OCI-LY7 (cell line): ENCODE data around the gene ACP4. TPM values are rescaled to one million over a fixed set of nuclear protein-coding genes. Genes with fewer than 3 reads are reported as not detected.
A peak's percentile ranks its signal among the peaks of the same experiment; 100 is the strongest.

Experiments
- BruUV-seq: library from RNA; stranded (reverse); fragments of 400-500 nt; replicated peaks from 2 replicates; lab custom pipeline; 2021; lab: Mats Ljungman, UMichigan
- CTCF ChIA-PET: fragments of 300-600 bp; sonication (Branson Sonifier 250); formaldehyde crosslinking; loops from one replicate; lab custom pipeline; 2022; ENCODE audit warnings: antibody characterized with exemption; ENCODE audit not compliant: unreplicated experiment; lab: Charles Lee
- POLR2A ChIA-PET: fragments of 300-600 bp; sonication (Branson Sonifier 250); formaldehyde crosslinking; loops from one replicate; lab custom pipeline; 2022; ENCODE audit warnings: antibody characterized with exemption; lab: Charles Lee
- DNase-seq: peaks from one replicate; pipeline ENCODE4 v3.0.0-alpha.2; 2015; ENCODE audit warnings: low spot score
- H2AFZ ChIP-seq: fragments of 200-600 bp; sonication (generic), shearing (Covaris generic); 2 replicates; pipeline ENCODE4 v1.6.1; 2014; ENCODE audit warnings: mild to moderate bottlenecking, antibody characterized with exemption, low read length, moderate library complexity
- H3K27ac ChIP-seq: fragments of 200-600 bp; sonication (generic); 2 replicates; pipeline ENCODE4 v1.5.1; 2014; ENCODE audit warnings: mixed run types, low read depth, mild to moderate bottlenecking, moderate library complexity, low read length, inconsistent platforms; ENCODE audit not compliant: poor library complexity, severe bottlenecking
- H3K36me3 ChIP-seq: fragments of 200-600 bp; sonication (generic); 2 replicates; pipeline ENCODE4 v1.6.1; 2014; ENCODE audit warnings: mild to moderate bottlenecking, antibody characterized with exemption, low read length, moderate library complexity, mixed read lengths; ENCODE audit not compliant: insufficient read depth
- H3K4me1 ChIP-seq: fragments of 200-600 bp; sonication (generic); 2 replicates; pipeline ENCODE4 v1.5.1; 2014; ENCODE audit warnings: mild to moderate bottlenecking, low read length; ENCODE audit not compliant: insufficient read depth, poor library complexity, severe bottlenecking
- H3K4me2 ChIP-seq: fragments of 200-600 bp; sonication (generic); 2 replicates; pipeline ENCODE4 v1.6.1; 2014; ENCODE audit warnings: mild to moderate bottlenecking, low read length
- H3K4me3 ChIP-seq: fragments of 200-600 bp; sonication (generic); 2 replicates; pipeline ENCODE4 v1.5.1; 2014; ENCODE audit warnings: mild to moderate bottlenecking, low read depth, low read length; ENCODE audit not compliant: poor library complexity, severe bottlenecking
- H3K79me2 ChIP-seq: fragments of 200-600 bp; sonication (generic); 2 replicates; pipeline ENCODE4 v1.6.1; 2016; ENCODE audit warnings: low read depth, mild to moderate bottlenecking, low read length, moderate library complexity, mixed read lengths; ENCODE audit not compliant: insufficient read depth
- H3K9me2 ChIP-seq: fragments of 200-600 bp; sonication (generic); 2 replicates; pipeline ENCODE4 v1.6.1; 2016; ENCODE audit warnings: mild to moderate bottlenecking, low read length, mixed read lengths; ENCODE audit not compliant: insufficient read depth
- H3K9me3 ChIP-seq: fragments of 200-600 bp; sonication (generic); 2 replicates; pipeline ENCODE4 v1.6.1; 2014; ENCODE audit warnings: mild to moderate bottlenecking, mixed run types, low read length, mixed read lengths
- H4K20me1 ChIP-seq: fragments of 200-600 bp; sonication (generic); 2 replicates; pipeline ENCODE4 v1.6.1; 2014; ENCODE audit warnings: mild to moderate bottlenecking, antibody characterized with exemption, low read length, moderate library complexity, mixed read lengths; ENCODE audit not compliant: insufficient read depth
- EZH2phosphoT487 ChIP-seq: fragments of 200-600 bp; sonication (generic); IDR thresholded peaks from 2 replicates; pipeline ENCODE4 v1.6.1; 2018; ENCODE audit warnings: low read depth, borderline replicate concordance, mild to moderate bottlenecking, mixed run types, antibody characterized with exemption, low read length, moderate library complexity, mixed read lengths
- intact Hi-C: fragments of 100-400 bp; cut with micrococcal nuclease; formaldehyde crosslinking; loops from one replicate; pipeline ENCODE4 v1.10.0; 2022; ENCODE audit not compliant: unreplicated experiment
- total RNA-seq, 2 experiments: library from RNA; depleted of rRNA in 1 of 2; stranded (reverse); fragments of >200 nt in 1 of 2; shearing (Covaris generic) in 1 of 2; gene quantifications; 2 replicates each; pipeline ENCODE4 v1.2.3, GENCODE V29; 2014 to 2022
- TF ChIP-seq, protein P1 (sequence below): fragments of 200-600 bp; sonication (generic); conservative IDR thresholded peaks from 2 replicates; pipeline ENCODE4 v1.5.1; 2014; ENCODE audit warnings: mild to moderate bottlenecking, antibody characterized with exemption, low read length, moderate library complexity, mixed read lengths

ACP4 gene
- total RNA-seq, 2 experiments from 2014 or later = not detected

DNA sequence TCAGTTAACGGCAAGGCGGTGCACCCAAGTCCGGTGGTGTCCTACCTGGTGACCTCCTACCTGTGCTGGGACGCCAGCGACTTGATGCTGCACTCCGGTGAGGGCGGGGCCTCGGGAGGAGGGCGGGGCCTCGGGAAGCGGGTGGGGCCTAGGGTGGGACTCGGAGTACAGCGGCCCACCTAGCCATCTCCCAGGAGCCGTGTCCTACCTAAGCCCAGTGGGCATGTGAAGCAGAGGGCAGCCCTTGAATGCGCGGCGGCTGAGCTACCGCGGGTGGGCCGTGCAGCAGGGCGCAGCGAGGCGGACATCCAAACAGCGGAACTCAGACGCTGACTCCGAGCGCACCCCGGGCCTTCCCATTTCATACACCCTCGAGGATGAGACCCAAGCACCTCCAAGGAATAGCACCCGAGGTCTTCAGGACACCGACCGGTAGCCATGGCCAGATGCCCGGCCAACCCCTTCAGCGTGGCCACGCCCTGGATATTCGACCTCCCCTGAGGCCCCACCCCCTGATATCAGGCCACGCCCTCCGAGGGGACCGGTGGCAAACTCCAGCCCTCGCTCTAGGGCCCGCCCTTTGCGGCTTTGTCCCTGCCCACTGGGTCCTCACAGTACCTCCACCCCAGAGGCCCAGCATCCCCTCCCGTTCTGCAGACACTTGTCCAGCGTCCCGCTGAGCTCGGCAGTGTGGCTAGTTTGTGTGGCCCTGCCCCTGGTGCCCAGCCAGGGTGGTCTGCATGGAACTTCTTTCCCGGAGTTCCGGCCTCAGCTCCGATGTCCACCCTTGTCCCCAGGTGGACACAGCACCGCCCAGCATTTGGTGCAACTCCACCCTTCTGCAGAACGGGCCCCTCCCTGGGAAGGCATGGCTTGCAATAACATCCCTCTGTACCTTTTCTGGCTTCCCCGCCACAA lies 28.0 kb downstream of the ACP4 start:
- Histone ChIP-seq H4K20me1 (no peaks in the 10 kb centered on the region), H2AFZ (peak overlapping the region; percentile 95), H3K4me1 (peaks cover 30% of the 10 kb centered on the region), H3K9me3 (no peaks in the 10 kb centered on the region), H3K36me3 (no peaks in the 10 kb centered on the region), H3K4me3 (peak overlapping the region; percentile 71), H3K4me2 (peak overlapping the region; percentile 83), H3K9me2 (no peaks in the 10 kb centered on the region), H3K79me2 (no peaks in the 10 kb centered on the region), H3K27ac (no peak overlapping the region)
- no peak for TF ChIP-seq EZH2phosphoT487
- no TSS peak for BruUV-seq
- ChIA-PET POLR2A (no interaction called here), CTCF (no interaction called here)
- peak; percentile 71 for DNase-seq
- intact Hi-C loops = loop anchor here (2.0 kb wide), 1 partner anchor 13 kb away; no protein-coding TSS in a partner anchor

DNA sequence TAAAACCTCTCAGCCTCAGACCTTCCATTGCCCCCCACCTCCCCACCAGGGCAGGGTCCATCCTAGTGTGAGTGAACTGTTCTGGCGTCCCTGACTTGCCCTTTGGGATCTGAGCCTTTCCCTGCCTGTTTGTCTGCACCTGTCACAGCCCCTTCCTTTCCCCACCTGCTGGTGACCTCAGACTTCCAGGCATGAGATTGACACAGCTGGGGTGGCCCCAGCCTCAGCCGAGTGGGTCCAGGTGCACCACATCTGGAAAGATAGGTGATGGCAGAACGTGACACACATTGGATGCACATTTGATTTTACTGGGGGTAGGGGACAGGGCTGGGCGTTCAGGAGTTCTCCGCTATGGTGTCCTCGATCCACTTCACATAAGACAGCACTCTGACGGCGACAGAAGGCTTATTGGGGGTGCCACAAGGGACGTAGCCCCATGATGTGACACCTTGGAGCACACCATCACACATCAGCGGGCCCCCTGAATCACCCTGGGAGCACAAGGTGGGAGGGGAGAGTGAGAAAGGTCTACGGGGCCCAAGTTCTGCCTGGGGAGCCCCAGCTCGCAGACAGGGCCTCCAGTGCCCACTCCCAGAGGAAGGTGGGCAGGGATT lies 28.8 kb downstream of the ACP4 start:
- CTCF ChIA-PET = no interaction called here
- H3K4me3 ChIP-seq = no peak overlapping the region
- H3K4me2 ChIP-seq = peak overlapping the region; percentile 83
- H4K20me1 ChIP-seq = no peaks in the 10 kb centered on the region
- peaks cover 30% of the 10 kb centered on the region for H3K4me1 ChIP-seq
- H3K79me2 ChIP-seq = no peaks in the 10 kb centered on the region
- DNase-seq = peak; percentile 51
- H3K9me3 ChIP-seq = no peaks in the 10 kb centered on the region
- H3K36me3 ChIP-seq = no peaks in the 10 kb centered on the region
- no TSS peak for BruUV-seq
- POLR2A ChIA-PET = no interaction called here
- no peaks in the 10 kb centered on the region for H3K9me2 ChIP-seq
- intact Hi-C loops = loop anchor here (2.0 kb wide), 1 partner anchor 14 kb away; no protein-coding TSS in a partner anchor
- no peak overlapping the region for H3K27ac ChIP-seq
- TF ChIP-seq, protein P1, sequence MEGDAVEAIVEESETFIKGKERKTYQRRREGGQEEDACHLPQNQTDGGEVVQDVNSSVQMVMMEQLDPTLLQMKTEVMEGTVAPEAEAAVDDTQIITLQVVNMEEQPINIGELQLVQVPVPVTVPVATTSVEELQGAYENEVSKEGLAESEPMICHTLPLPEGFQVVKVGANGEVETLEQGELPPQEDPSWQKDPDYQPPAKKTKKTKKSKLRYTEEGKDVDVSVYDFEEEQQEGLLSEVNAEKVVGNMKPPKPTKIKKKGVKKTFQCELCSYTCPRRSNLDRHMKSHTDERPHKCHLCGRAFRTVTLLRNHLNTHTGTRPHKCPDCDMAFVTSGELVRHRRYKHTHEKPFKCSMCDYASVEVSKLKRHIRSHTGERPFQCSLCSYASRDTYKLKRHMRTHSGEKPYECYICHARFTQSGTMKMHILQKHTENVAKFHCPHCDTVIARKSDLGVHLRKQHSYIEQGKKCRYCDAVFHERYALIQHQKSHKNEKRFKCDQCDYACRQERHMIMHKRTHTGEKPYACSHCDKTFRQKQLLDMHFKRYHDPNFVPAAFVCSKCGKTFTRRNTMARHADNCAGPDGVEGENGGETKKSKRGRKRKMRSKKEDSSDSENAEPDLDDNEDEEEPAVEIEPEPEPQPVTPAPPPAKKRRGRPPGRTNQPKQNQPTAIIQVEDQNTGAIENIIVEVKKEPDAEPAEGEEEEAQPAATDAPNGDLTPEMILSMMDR = no peak
- no peak for TF ChIP-seq EZH2phosphoT487
- no peak overlapping the region for H2AFZ ChIP-seq

GRCh38 chr19:50819636-50820035 lies 29.4 kb downstream of the ACP4 start:
- peak overlapping the region; percentile 37; the same call in 1 of the 2 replicates for H3K4me2 ChIP-seq
- H3K79me2 ChIP-seq = no peaks in the 10 kb centered on the region
- TF ChIP-seq, protein P1 = no peak
- no peak for TF ChIP-seq EZH2phosphoT487
- no peak overlapping the region for H2AFZ ChIP-seq
- ChIA-PET POLR2A (no interaction called here), CTCF (interaction anchor here (1.0 kb wide), 1 partner anchor 96 kb away, joined by 3 read pairs; the partner anchor contains the start of gene CLEC11A)
- no peaks in the 10 kb centered on the region for H3K9me3 ChIP-seq
- DNase-seq = no peak
- H3K4me1 ChIP-seq = peaks cover 30% of the 10 kb centered on the region
- no peaks in the 10 kb centered on the region for H3K36me3 ChIP-seq
- no peaks in the 10 kb centered on the region for H4K20me1 ChIP-seq
- H3K27ac ChIP-seq = no peak overlapping the region
- intact Hi-C loops = loop anchor here (2.0 kb wide), 1 partner anchor 15 kb away; no protein-coding TSS in a partner anchor
- no TSS peak for BruUV-seq
- no peak overlapping the region for H3K4me3 ChIP-seq
- H3K9me2 ChIP-seq = no peaks in the 10 kb centered on the region
